HCT116 (cell line): Measurements from ENCODE around the gene ARVCF. TPM values are rescaled to one million over a fixed set of nuclear protein-coding genes. Genes with fewer than 3 reads are reported as not detected.
"Not testable (repeated sequence)": the region's sequence is repeated elsewhere in the genome, so short reads cannot be mapped to it uniquely, and the experiment has no call there.

Source experiments
- ATAC-seq: fragments of 200-7000 bp; cut with Tn5 transposase; 2 replicates; pipeline ENCODE4 v1.9.1; 2020; ENCODE audit warnings: mild to moderate bottlenecking, moderate library complexity
- BruUV-seq: library from RNA; stranded (reverse); fragments of 400-500 nt; replicated peaks from 2 replicates; lab custom pipeline; 2021; lab: Mats Ljungman, UMichigan
- CTCF ChIA-PET: fragments of 300-600 bp; sonication (Branson Sonifier 250); formaldehyde crosslinking; loops from one replicate; lab custom pipeline; 2021; ENCODE audit warnings: antibody characterized with exemption; lab: Charles Lee
- POLR2A ChIA-PET: fragments of 300-600, 350-600 bp; sonication (Branson Sonifier 250); formaldehyde crosslinking; loops from one replicate; lab custom pipeline; 2021; ENCODE audit warnings: antibody characterized with exemption; lab: Charles Lee
- RAD21 ChIA-PET, 2 experiments: fragments of 300-600 bp; sonication (Branson Sonifier 250); formaldehyde crosslinking; loops; one replicate each; lab custom pipeline; 2023; ENCODE audit warnings: low total read pairs in 2 of 2; ENCODE audit not compliant: uncharacterized antibody in 2 of 2, unreplicated experiment in 2 of 2, low non-redundant PET in 1 of 2; lab: Charles Lee
- DNase-seq: peaks from one replicate; pipeline ENCODE4 v3.0.0-alpha.2; 2010; ENCODE audit warnings: low read depth, low spot score
- H2AFZ ChIP-seq: fragments of 200-600 bp; shearing (Covaris generic), sonication (generic); 2 replicates; pipeline ENCODE4 v1.6.1; 2017; ENCODE audit warnings: low read depth, mixed run types, mixed read lengths, antibody characterized with exemption, low read length; ENCODE audit not compliant: poor library complexity, severe bottlenecking
- H3K27ac ChIP-seq: 2 replicates; pipeline ENCODE4 v1.5.1; 2012; ENCODE audit warnings: low read depth, low read length
- H3K27me3 ChIP-seq: fragments of 200-600 bp; sonication (generic); 2 replicates; pipeline ENCODE4 v1.6.1; 2016; ENCODE audit warnings: mixed run types, low read length, mixed read lengths; ENCODE audit not compliant: insufficient read depth
- H3K36me3 ChIP-seq, 2 experiments: fragments of 200-500 bp in 1 of 2; fragments of 200-600 bp in 1 of 2; sonication (Bioruptor generic) in 1 of 2; sonication (generic) in 1 of 2; 2 replicates each; pipeline versions ENCODE4 v1.5.1 to v1.6.1; 2014 to 2016; ENCODE audit warnings: low read length in 2 of 2, inconsistent platforms in 1 of 2, mixed read lengths in 1 of 2, mixed run types in 1 of 2; ENCODE audit not compliant: insufficient read depth in 2 of 2, control insufficient read depth in 1 of 2
- H3K4me1 ChIP-seq, 2 experiments: fragments of 200-600 bp in 1 of 2; sonication (generic) in 1 of 2; 2 replicates each; pipeline versions ENCODE4 v1.5.1 to v1.6.1; 2012 to 2017; ENCODE audit warnings: low read length in 2 of 2, inconsistent platforms in 1 of 2, mild to moderate bottlenecking in 1 of 2, mixed read lengths in 1 of 2, mixed run types in 1 of 2, moderate library complexity in 1 of 2; ENCODE audit not compliant: insufficient read depth in 2 of 2, control insufficient read depth in 1 of 2
- H3K4me2 ChIP-seq: fragments of 200-600 bp; sonication (generic); 2 replicates; pipeline ENCODE4 v1.6.1; 2017; ENCODE audit warnings: mixed run types, low read length, mixed read lengths
- H3K4me3 ChIP-seq, 2 experiments: fragments of 200-600 bp in 1 of 2; sonication (generic) in 1 of 2; replicated peaks in 1 of 2; 2 replicates each; pipeline ENCODE4 v1.5.1; 2011 to 2016; ENCODE audit warnings: low read length in 2 of 2, control low read depth in 1 of 2, low read depth in 1 of 2, mild to moderate bottlenecking in 1 of 2, mixed read lengths in 1 of 2, mixed run types in 1 of 2
- H3K79me2 ChIP-seq: fragments of 200-600 bp; sonication (generic); 2 replicates; pipeline ENCODE4 v1.6.1; 2017; ENCODE audit warnings: mild to moderate bottlenecking, mixed run types, low read length, moderate library complexity, mixed read lengths; ENCODE audit not compliant: insufficient read depth
- H3K9ac ChIP-seq: fragments of 200-600 bp; sonication (generic); 2 replicates; pipeline ENCODE4 v1.6.1; 2016; ENCODE audit warnings: low read length, mixed read lengths
- H3K9me2 ChIP-seq: fragments of 200-600 bp; sonication (generic), shearing (Covaris generic); 2 replicates; pipeline ENCODE4 v1.6.1; 2017; ENCODE audit warnings: mixed run types, mild to moderate bottlenecking, moderate library complexity; ENCODE audit not compliant: insufficient read depth
- H3K9me3 ChIP-seq, 2 experiments: fragments of 200-500 bp in 1 of 2; fragments of 200-600 bp in 1 of 2; sonication (Bioruptor generic) in 1 of 2; sonication (generic) in 1 of 2; 2 replicates each; pipeline ENCODE4 v1.6.1; 2014 to 2017; ENCODE audit warnings: low read length in 2 of 2, mixed read lengths in 2 of 2, inconsistent platforms in 1 of 2, low read depth in 1 of 2, mild to moderate bottlenecking in 1 of 2, mixed run types in 1 of 2, moderate library complexity in 1 of 2; ENCODE audit not compliant: control insufficient read depth in 1 of 2, insufficient read depth in 1 of 2
- H4K20me1 ChIP-seq: fragments of 200-600 bp; sonication (generic), shearing (Covaris generic); 2 replicates; pipeline ENCODE4 v1.6.1; 2017; ENCODE audit warnings: mixed run types, mild to moderate bottlenecking, moderate library complexity; ENCODE audit not compliant: insufficient read depth
- CBX3 ChIP-seq: IDR thresholded peaks from 2 replicates; pipeline ENCODE4 v1.6.1; 2012; ENCODE audit warnings: low read depth
- CEBPB ChIP-seq: IDR thresholded peaks from 2 replicates; pipeline ENCODE4 v1.6.1; 2012; ENCODE audit warnings: low read depth
- EGR1 ChIP-seq: IDR thresholded peaks from 2 replicates; pipeline ENCODE4 v1.6.1; 2012; ENCODE audit warnings: low read depth
- ELF1 ChIP-seq: IDR thresholded peaks from 2 replicates; pipeline ENCODE4 v1.6.1; 2012; ENCODE audit warnings: low read depth, borderline replicate concordance
- EZH2 ChIP-seq: fragments of 200-600 bp; sonication (generic); IDR thresholded peaks from 2 replicates; pipeline ENCODE4 v1.6.1; 2017; ENCODE audit warnings: antibody characterized with exemption, mixed run types
- EZH2phosphoT487 ChIP-seq: fragments of 200-600 bp; IDR thresholded peaks from 2 replicates; pipeline ENCODE4 v1.6.1; 2018; ENCODE audit warnings: antibody characterized with exemption, borderline replicate concordance
- POLR2A ChIP-seq: IDR thresholded peaks from 2 replicates; pipeline ENCODE4 v1.7.0; 2011; ENCODE audit warnings: borderline replicate concordance; ENCODE audit not compliant: insufficient read depth, insufficient read length; ENCODE audit errors: extremely low read depth
- POLR2AphosphoS5 ChIP-seq: IDR thresholded peaks from 2 replicates; pipeline ENCODE4 v1.6.1; 2011; ENCODE audit warnings: mild to moderate bottlenecking, low read depth, low read length, moderate library complexity
- RAD21 ChIP-seq: IDR thresholded peaks from 2 replicates; pipeline ENCODE4 v1.6.1; 2012; ENCODE audit warnings: low read depth, mild to moderate bottlenecking
- SIN3A ChIP-seq: IDR thresholded peaks from 2 replicates; pipeline ENCODE4 v1.6.1; 2012; ENCODE audit warnings: low read depth
- SP1 ChIP-seq: IDR thresholded peaks from 2 replicates; pipeline ENCODE4 v1.6.1; 2012; ENCODE audit warnings: low read depth
- SRF ChIP-seq: IDR thresholded peaks from 2 replicates; pipeline ENCODE4 v1.6.1; 2012; ENCODE audit warnings: low read depth
- TCF7L2 ChIP-seq: IDR thresholded peaks from 2 replicates; pipeline ENCODE4 v1.7.0; 2011; ENCODE audit warnings: borderline replicate concordance, inconsistent platforms; ENCODE audit not compliant: insufficient read depth, insufficient read length; ENCODE audit errors: extremely low read depth
- ZFX ChIP-seq: fragments of 450-650 bp; IDR thresholded peaks from 2 replicates; pipeline ENCODE4 v1.6.1; 2017
- ZNF274 ChIP-seq: fragments of 200-500 bp; sonication (Bioruptor generic); IDR thresholded peaks from 2 replicates; pipeline ENCODE4 v1.6.1; 2014; ENCODE audit warnings: mild to moderate bottlenecking, low read depth, low read length, inconsistent platforms
- intact Hi-C: fragments of 100-400 bp; cut with micrococcal nuclease; formaldehyde crosslinking; loops from 2 replicates; pipeline ENCODE4 v1.10.0; 2022
- total RNA-seq: library from RNA; stranded (reverse); gene quantifications from one replicate; pipeline ENCODE4 v1.2.1, GENCODE V29; 2021; ENCODE audit not compliant: unreplicated experiment
- TF ChIP-seq, protein P1 (sequence below): IDR thresholded peaks from 2 replicates; pipeline ENCODE4 v1.6.1; 2012; ENCODE audit warnings: low read depth
- TF ChIP-seq, protein P2 (sequence below): IDR thresholded peaks from 2 replicates; pipeline ENCODE4 v1.6.1; 2012

ARVCF gene
- total RNA-seq, 1 experiment from 2014 or later, result 42.8 TPM

DNA sequence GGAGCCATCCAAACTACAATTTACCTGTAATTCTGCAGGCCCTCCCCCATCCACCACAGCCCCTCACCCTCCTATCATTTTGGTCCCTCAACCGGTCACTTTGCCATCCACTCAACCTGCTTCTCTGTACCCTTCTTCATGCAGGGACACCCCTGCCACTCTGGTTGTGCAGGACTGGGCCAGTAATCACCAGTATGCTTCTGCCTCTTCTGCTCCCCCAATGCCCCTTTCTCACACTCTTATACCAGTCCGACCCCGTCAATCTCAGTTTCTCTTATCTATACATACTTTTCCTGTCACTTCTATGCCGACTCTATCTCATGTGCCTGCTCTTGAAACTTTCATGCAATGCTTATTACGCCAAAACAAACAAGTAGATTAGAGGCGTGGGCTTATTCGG is 80.1 kb downstream of the ARVCF start:
- TF ChIP-seq SIN3A, result no peak
- no peak for TF ChIP-seq EZH2phosphoT487
- TF ChIP-seq ELF1, result no peak
- TF ChIP-seq, protein P1, sequence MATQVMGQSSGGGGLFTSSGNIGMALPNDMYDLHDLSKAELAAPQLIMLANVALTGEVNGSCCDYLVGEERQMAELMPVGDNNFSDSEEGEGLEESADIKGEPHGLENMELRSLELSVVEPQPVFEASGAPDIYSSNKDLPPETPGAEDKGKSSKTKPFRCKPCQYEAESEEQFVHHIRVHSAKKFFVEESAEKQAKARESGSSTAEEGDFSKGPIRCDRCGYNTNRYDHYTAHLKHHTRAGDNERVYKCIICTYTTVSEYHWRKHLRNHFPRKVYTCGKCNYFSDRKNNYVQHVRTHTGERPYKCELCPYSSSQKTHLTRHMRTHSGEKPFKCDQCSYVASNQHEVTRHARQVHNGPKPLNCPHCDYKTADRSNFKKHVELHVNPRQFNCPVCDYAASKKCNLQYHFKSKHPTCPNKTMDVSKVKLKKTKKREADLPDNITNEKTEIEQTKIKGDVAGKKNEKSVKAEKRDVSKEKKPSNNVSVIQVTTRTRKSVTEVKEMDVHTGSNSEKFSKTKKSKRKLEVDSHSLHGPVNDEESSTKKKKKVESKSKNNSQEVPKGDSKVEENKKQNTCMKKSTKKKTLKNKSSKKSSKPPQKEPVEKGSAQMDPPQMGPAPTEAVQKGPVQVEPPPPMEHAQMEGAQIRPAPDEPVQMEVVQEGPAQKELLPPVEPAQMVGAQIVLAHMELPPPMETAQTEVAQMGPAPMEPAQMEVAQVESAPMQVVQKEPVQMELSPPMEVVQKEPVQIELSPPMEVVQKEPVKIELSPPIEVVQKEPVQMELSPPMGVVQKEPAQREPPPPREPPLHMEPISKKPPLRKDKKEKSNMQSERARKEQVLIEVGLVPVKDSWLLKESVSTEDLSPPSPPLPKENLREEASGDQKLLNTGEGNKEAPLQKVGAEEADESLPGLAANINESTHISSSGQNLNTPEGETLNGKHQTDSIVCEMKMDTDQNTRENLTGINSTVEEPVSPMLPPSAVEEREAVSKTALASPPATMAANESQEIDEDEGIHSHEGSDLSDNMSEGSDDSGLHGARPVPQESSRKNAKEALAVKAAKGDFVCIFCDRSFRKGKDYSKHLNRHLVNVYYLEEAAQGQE, result no peak
- no peak for TF ChIP-seq RAD21
- no peak for TF ChIP-seq CEBPB
- TF ChIP-seq, protein P2, sequence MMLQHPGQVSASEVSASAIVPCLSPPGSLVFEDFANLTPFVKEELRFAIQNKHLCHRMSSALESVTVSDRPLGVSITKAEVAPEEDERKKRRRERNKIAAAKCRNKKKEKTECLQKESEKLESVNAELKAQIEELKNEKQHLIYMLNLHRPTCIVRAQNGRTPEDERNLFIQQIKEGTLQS, result no peak
- no peak for TF ChIP-seq TCF7L2
- no peak for TF ChIP-seq EZH2
- TF ChIP-seq ZNF274, result no peak
- TF ChIP-seq SP1, result no peak
- no peak for TF ChIP-seq POLR2AphosphoS5
- TF ChIP-seq POLR2A, result no peak
- no peak for TF ChIP-seq CBX3
- TF ChIP-seq SRF, result no peak
- no peak for TF ChIP-seq ZFX
- TF ChIP-seq EGR1, result no peak
- Histone ChIP-seq H3K9me2 (no peaks in the 10 kb centered on the region), H3K4me3 (no peak overlapping the region), H4K20me1 (no peaks in the 10 kb centered on the region), H3K4me2 (no peak overlapping the region), H2AFZ (no peak overlapping the region), H3K4me1 (peaks cover 6 to 8% of the 10 kb centered on the region in 2 experiments; a peak in 3 of 4 replicates), H3K9ac (no peak overlapping the region), H3K9me3 (no peaks in the 10 kb centered on the region), H3K27me3 (no peaks in the 10 kb centered on the region), H3K27ac (no peak overlapping the region), H3K36me3 (peaks cover 0 to 6% of the 10 kb centered on the region in 2 experiments; a peak in 1 of 4 replicates), H3K79me2 (peaks cover 14% of the 10 kb centered on the region)
- intact Hi-C loops, result no loop called here
- no TSS peak for BruUV-seq
- POLR2A ChIA-PET, result no interaction called here
- no peak for DNase-seq
- RAD21 ChIA-PET, result no interaction called here
- CTCF ChIA-PET, result no interaction called here
- no peak for ATAC-seq

DNA sequence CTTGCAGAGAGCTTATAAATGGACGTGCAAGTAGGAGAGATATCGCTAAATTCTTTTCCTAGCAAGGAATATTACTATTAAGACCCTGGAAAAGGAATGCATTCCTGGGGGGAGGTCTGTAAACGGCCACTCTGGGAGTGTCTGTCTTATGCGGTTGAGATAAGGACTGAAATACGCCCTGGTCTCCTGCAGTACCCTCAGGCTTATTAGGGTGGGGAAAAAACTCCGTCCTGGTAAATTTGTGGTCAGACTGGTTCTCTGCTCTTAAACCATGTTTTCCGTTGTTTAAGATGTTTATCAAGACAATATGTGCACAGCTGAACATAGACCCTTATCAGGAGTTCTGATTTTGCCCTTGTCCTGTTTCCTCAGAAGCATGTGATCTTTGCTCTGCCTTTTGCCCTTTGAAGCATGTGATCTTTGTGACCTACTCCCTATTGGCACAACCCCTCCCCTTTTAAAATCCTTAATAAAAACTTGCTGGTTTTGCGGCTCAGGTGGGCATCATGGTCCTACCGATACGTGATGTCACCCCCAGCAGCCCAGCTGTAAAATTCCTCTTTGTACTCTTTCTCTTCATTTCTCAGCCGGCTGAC is 81.4 kb downstream of the ARVCF start:
- H3K36me3 ChIP-seq, H3K4me3 ChIP-seq, H3K4me2 ChIP-seq, H3K9ac ChIP-seq, intact Hi-C loops, BruUV-seq, H4K20me1 ChIP-seq, H3K4me1 ChIP-seq, RAD21 ChIA-PET, CTCF ChIA-PET, H3K27me3 ChIP-seq, H2AFZ ChIP-seq, H3K9me2 ChIP-seq, DNase-seq, ATAC-seq, POLR2A ChIA-PET, H3K79me2 ChIP-seq, H3K9me3 ChIP-seq, H3K27ac ChIP-seq: not testable (repeated sequence)
